RPMI8226 (cell line): ENCODE measurements around the gene NTMT2.
"Not testable (repeated sequence)": the region's sequence is repeated elsewhere in the genome, so short reads cannot be mapped to it uniquely, and the experiment has no call there.

ENCODE experiments used
- DNase-seq: peaks from one replicate; pipeline ENCODE4 v3.0.0-alpha.2; 2015

The NTMT2 gene

DNA sequence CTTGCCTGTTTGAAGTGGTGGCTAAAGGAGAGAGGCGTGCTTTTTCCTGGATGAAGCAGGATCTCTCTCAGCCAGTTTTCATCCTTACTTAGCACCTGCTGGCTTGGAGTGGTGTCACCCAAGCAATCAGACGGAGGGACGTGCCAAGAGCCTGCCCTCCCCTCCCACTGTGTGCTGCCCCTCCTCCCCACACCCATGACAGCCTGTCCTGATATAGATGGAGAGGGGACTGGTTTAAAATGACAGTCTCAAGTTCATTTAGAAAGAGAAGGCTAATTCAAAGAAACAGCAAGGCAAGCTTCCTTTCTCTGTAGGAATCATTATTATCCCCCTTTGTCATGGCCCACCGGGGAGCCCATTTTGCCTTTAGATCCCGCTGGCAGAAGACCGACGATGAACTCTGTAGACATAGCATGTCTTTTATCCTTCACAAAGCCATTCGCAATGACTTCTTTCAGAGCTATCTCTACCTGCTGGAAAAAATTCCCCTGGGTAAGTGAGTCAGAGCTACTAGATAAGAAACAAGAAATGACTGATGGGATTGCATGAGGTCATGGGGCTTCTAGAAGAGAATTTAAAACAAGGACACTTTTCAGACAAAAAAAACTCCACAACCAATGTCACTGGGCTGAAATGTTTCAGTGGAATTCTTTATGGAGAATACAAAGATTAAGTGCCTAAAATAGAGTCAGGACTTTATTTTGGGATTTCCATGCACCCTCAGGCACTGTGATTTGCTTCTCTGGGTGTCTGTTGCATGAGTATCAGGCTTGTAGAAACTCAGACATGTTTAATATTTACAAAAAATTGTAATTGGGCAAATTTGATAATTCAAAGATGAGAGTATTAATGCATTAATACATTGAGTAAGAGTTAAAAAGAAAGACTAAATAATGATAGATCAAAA lies at the start of gene NTMT2:
TSS of gene NTMT2 (plus strand) at position 190 of the 907 bp plus-strand sequence. CDS start at position 339, 149 bp downstream.
- DNase-seq = no peak

DNA sequence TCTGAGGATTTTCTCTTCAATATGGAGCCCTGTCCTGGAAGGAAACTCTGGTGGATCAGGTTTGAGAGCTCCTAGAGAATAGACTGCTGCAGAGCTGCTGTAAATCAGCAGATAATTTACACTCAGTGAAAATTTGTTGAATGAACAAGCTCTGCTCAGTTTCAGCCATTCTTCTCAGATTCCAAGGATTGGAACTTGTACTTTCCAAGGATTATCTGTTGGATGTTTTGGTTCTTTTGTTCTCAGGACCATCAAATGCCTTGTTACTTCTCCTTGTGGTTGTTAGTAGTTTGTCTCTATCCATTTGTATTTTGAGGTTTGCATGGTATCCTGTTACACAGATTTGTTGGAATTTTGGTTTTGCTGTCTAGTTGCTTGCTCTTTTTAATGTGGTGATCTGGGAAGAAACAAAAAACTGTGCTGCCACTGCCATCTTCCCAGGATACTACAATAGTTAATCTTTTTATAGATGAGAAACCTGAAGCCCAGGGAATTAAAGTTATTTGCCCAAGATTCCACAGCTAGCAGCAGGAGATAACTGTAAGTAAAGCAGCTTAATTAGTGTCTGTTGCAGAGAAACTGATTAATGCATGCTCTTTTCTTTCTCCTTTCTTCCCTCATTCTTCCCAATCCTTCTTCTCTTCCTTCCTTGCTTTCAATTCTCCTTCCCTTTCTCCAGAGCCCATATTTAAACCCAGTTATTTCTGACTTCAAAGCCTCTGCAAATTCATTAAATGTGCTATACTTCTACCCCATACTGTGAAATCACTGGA lies 49.6 kb upstream of the NTMT2 start:
- no peak for DNase-seq

DNA sequence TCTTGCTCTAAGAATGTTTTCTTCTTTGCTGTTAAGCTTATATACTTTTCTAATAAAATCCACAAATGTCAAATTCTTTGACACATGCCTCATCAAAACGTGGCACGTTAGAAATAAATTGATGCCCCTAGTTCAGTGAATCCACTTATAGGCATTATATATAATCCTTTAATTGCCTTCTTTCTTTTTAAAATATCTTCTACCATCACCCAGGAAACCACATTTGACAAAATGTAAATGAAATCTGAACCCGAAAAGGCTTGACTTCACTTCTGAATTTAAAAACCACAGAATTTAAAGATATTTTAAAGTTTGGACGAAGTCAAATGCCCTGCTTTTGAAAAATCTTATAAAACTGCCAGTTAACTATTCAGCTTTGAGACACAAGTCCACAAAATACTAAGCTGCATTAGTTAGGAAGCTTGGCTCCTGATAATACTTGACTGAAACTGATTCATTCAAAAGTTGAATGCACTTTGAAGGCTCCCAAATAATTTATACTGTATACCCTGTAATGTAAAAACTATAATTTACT lies 48.9 kb upstream of the NTMT2 start:
- DNase-seq = no peak

DNA sequence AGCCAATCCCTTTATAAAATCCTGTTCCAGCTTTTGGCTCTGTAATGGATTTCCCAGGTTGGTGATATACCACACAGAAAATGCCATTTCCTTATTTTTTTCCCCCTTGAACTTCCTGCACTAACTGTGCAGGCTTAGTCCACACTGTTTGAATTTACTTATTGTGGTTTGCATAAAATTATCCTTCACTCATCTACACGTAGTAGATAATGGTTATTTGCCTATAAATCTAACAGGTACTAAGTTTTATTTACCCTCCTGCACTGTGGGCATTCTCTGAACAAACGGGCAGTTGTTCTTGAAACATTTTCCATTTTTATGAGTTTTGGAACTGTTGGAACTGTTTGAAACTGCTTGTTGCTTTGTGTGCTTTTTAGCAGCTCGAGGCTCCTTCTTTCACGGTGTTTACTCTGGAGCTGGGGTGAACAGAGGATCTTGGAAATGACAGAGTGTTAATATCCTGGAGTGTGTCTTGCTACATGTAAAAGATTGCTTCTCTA lies 48.3 kb upstream of the NTMT2 start:
- DNase-seq = no peak

DNA sequence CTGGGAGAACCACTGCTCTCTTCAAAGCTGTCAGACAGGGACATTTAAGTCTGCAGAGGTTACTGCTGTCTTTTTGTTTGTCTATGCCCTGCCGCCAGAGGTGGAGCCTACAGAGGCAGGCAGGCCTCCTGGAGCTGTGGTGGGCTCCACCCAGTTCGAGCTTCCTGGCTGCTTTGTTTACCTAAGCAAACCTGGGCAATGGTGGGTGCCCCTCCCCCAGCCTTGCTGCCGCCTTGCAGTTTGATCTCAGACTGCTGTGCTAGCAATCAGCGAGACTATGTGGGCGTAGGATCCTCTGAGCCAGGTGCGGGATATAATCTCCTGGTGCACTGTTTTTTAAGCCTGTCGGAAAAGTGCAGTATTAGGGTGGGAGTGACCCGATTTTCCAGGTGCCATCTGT lies 32.6 kb upstream of the NTMT2 start:
- DNase-seq = not testable (repeated sequence)

DNA sequence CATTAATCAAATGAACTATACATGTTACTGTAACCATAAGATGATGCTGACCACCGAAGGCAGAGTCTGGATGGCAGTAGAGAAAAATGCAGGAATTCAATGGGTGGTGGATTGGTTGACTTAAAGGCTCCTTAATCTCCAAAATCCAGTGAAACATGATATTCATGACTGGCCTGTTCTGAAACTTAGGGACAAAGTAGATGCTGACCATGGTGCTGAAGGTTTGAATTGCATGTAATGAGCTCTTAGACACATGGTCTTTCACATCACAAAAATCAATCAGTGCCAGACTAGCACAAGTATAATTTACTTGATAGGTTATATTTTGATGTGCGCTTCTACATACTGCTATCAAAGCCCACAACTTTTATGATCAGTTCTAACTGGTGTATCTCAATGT lies 30.9 kb upstream of the NTMT2 start:
- peak; percentile 19 for DNase-seq

DNA sequence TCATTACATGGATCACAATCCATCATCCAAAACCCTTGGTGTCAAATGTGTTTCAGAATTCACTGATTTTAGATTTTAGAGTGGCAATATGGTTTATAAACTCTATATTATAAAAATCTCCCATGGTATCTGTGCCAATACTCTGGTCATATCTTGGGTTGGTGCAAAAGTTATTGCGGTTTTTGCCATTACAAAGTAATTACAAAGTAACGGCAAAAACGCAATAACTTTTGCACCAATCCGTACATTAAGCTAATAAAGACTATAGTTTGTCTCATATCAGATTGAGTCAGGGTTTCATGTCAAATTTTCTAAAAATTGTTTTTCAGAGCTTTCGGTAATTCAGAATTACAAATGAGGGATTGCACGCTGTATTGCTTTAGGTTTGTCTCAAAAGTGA lies 23.4 kb upstream of the NTMT2 start:
- DNase-seq = no peak

DNA sequence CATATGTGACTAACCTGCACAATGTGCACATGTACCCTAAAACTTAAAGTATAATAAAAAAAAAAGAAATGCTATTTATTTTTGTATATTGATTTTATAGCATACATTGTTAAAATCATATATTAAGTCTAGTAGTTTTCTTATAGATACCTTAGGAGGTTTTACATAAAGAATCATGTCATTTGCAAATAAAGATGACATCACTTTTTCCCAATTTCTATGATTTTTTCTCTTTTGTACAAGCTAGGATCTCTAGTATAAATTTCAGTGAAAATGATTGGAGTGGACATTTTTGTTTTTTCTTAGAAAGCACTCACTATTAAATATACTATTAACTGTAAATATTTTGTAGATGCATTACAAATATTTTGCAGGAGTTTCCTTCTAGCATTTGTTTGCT lies 20.5 kb upstream of the NTMT2 start:
- no peak for DNase-seq

DNA sequence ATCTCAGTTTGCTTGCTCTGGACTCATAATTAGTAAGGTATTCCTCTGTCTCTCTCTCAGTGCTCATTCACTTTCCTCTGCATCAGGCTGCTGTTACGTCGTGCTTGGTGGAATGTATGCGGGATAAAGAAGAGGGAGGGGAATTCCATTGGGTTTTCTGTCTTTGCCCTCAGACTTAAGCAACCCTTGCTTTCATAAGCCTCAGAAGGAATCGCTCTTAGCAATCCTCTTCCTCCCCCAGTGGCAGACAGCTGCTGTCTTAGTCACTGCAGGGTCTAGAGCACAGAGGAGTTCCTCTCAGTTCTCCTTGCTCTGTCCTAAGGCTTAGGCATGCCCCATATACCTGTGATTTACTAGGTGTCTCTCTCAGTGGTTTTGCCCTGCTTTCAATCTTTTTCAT lies 19.1 kb upstream of the NTMT2 start:
- DNase-seq = no peak

DNA sequence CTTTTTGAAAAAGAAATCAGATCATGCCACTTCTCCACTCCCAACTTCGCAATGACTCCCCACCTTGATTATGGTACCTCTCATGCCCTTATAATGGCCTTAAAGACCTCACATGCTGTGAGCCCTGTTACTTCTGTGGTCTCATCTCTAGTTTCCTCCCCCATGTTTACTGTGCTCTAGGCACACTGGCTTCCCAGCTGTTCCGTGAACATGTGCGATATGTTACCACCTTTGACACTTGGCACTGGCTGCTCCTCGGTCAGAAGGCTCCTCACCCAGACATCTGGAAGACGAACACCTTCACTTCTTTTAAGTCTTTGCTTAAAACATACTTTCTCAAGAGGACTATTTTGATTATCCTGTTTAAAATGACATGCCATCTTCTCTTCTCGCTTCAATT lies 14.3 kb upstream of the NTMT2 start:
- no peak for DNase-seq

DNA sequence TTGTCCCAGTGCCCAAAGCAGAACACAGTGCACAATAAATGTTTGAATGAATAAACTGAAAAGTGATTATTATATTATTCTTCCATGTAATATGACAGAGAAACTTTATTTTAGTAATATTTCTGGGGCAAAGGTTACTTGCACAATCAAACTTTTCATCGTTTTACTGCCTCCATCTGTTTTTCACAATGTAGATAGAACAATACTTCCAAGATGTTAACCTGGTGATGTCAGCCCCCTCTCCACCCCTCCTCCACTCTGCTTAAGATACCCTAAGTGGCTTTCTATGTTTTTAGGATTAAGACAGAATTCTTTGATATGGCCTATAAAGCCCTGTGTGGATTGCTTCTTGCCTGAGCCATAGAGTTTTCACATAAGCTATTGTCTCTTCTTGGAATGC lies 13.8 kb upstream of the NTMT2 start:
- no peak for DNase-seq

DNA sequence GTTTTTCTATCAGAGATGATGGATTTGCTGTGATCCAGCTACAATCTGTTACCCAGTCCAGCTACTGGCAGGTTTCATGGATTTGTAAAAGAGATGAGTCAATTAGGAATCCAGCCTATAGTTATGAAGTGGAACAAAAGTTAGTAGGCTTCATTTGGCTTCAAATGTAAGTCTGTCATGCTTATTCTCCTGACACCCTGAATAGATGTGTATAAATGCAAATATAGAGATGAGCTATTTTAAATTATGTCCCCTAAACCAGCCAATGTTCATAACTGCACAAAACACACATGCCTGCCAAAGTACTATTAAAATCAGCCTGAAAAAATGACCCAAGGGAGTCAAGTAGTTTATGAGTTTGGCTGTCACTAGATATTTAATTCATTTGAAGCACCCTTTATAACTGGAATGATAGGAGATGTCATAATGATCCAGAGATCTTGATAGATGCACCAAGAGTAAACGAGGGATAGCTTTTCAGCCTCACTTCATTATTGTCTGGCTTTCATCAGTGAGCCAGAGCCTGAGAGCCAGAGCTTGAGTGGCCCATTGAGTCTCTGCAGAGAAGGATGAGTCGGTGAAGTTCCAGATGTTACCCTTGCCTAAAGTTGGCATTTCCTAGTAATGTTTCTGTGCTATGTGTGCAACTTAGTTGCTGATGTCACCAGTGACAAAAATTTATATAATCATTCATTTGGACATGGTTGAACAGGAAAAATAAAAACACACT lies 11.8 kb upstream of the NTMT2 start:
- no peak for DNase-seq

DNA sequence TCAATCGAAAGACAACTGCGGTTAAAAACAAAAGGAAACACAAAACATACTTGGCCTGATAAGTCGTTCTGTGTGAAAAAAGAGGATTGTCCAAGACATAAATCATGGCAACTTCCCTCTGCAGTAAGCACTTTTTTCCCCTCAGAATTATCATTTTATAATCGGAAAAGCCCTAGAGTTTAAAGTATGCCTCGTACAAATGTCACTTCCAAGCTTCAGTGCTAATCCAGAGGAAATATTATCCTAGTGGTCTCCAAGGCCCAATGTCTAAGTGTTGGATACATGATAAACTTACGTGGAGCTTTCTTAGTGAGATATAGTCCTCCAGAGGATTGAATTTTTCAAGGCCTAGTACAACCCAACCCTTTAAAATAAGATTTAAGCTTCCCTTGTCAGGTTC lies 11.2 kb upstream of the NTMT2 start:
- no peak for DNase-seq

DNA sequence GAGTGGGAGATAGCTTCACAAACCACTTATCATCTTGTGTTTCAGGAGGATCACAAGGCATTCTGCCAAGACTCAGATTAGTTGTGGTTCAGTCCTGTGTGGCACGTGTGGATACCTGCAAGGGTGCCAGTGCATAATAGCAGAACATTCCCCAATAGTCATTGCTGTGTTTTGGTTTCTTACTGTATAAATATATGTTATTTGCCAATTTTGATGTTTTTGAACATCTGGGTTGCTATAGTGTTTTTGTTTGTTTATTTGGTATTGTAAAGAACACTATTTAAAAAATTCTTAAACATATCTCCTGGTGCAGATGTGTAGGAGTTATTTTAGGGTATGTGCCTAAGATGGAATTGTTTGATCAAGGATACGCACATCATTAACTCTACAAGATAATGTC lies 5.4 kb upstream of the NTMT2 start:
- DNase-seq = no peak

DNA sequence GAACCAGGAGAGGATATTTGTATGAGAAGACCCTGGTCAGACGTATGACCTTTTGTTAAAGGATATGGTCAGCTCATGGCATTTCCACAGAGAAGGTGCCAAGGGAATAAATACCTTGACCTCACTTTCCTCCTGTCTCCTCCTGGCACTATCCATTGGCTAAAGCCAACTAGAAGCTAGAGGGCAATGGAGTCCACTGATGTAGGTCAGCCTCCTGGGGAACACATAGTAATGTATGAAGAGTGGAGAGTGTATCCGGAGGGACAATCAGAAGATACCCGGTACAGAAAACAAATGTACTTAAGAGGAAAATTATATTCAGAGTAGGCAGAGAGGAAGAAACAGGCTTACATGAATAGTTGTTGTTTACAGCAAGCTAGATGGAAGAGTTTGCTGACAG lies 698 bp upstream of the NTMT2 start:
- no peak for DNase-seq

DNA sequence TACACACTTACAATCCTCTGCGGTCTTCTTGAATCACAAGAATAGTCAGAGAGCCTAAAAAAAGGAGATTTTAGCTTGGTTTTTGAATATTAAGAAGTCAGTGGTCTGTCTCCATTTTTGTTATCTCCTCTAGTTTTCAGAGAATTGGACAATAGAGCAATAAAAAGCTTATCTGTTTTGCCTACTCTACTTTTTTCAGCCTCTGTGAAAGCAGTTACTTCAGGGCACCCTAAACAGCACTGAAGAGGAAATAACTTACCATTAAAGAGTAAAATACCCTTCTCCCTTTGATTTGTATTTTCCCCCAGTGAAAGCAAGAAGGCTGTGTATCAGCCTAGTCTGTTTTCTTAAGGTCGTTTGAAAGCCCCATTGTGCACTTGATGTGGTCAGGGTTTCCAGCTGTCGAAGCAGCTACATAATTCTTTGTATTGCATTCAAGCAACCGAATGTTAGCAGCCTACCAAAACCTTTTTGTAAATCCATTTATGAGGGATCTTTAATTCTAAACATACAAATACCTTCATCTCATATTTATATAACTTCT lies 1.0 kb downstream of the NTMT2 start:
- no peak for DNase-seq

DNA sequence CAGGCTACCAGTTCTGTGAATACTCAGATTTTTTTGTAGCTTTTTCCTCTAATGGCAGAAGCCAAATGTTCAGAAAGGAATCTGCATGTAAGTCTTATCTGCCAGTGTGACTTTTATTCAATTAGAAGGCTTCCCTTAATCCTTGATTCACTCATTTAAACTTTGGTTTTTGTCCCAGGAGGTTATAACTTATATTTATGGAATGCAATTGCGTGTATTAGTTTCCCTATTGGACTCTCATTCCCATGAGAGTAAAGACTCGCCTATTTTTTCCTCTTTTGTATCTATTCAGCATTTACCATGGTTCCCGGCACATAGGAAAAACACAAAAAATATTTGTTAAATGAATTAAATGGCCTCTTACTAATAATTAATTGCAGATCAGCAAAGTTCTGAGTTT lies 3.5 kb downstream of the NTMT2 start:
- no peak for DNase-seq

DNA sequence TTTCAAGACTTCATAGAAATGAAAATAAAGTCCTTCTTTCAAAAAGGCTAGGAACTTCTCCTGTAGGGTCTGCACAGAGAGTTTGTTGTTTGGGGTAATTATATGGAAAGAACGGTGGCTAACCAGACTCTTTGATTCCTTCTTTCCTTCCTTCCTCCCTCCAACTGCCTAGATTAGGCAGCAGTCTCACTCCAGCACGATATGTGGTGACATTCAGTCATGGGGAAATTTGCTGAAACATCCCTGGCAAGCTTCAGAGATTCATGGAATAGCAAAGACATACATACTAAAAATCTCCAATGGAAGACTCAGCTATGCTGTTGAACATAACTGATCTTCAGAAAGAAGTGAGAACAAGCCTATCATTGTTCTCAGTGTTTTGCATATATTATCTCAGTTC lies 4.3 kb downstream of the NTMT2 start:
- no peak for DNase-seq

DNA sequence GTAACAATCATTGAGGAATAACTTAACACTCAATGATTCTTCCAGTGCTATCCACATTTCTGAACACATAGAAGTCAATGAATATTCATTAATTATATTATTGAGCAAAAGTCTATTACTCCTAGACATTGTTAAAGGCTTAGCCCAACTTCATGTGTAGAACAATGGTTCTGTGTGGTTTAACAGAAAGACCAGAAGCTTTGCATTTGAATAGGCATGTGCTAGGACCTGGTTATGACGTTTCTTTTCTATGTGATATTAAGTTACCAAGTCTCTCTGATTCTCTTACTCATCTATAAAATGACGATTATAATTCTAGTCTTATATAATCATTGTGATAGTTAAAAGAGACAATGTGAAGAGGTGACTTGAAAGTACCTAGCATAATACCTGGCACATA lies 5.2 kb downstream of the NTMT2 start:
- no peak for DNase-seq

DNA sequence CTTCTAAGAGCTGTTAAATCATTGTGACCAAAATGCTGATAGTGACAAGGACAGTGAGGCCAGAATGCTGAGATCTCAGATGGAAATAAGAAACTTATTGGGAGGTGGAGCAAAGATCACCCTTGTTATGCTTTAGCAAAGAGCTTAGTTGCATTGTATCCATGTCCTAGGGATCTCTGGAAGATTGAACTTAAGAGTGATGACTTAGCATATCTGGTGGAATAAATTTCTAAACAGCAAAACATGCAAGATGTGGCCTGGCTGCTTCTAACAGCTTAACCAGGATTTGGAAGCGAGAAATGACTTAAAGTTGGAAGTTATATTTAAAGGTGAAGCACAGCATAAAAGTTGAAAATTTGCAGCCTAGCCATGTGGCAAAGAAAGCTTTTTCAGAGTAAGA lies 7.7 kb downstream of the NTMT2 start:
- no peak for DNase-seq

DNA sequence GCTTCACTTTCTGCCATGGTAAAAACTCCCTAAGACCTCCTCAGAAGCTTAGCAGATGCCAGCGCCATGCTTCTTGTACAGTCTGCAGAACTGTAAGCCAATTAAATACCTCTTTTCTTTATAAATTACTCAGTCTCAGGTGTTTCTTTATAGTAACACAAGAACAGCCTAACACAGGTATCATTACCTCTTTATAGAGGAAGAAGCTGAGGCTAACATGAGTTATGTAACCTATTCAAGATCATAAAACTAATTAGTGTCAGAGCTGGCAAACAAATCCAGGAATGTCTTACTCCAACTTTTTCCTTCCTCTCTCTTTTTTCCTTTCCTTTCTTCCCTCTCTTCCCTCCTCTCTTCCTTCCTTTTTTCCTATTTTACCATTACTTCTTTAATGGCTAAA lies 9.3 kb downstream of the NTMT2 start:
- DNase-seq = no peak

DNA sequence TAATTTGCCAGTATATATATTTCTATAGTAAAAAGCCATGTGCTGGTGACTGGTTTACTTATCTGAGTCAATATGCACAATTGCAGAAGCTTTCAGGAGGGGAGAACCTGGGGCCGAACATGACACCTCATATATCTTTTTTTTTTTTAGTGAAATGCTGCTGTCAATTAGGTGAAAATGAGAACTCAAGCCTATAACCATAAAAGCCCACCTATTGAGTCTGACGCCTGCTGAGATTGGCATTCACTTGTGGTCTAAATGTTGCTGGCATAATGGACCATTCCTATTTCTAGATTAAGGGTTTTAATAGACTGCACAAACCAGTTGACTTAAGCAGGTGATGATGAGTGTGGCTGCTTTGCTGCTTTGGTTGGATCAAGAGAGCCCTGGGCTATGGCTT lies 10.8 kb downstream of the NTMT2 start:
- no peak for DNase-seq

DNA sequence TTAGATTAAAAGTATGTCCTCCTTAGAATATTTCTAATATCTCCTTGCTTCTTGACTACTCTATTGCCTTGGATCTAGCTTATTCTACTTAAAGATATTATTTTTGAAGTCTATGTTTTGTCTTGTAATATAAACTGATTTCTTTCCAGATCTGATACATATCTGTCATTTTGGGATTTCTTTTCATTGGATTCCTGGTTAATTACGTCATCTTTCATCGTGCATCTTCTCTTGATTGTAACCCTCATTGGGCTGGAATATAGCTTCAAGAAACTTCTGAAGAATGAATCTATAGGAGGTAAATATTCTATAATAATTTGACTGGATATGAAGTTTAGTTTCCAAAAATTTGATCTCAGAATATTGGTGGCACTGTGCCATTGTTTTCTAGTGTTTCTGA lies 12.1 kb downstream of the NTMT2 start:
- no peak for DNase-seq
